GM03348 (cell line): ENCODE data around the gene HIPK2.
"Not testable (repeated sequence)": the region's sequence is repeated elsewhere in the genome, so short reads cannot be mapped to it uniquely, and the experiment has no call there.

Source experiments
- DNase-seq: peaks from one replicate; pipeline ENCODE4 v3.0.0; 2012; ENCODE audit warnings: low spot score

HIPK2 gene

DNA sequence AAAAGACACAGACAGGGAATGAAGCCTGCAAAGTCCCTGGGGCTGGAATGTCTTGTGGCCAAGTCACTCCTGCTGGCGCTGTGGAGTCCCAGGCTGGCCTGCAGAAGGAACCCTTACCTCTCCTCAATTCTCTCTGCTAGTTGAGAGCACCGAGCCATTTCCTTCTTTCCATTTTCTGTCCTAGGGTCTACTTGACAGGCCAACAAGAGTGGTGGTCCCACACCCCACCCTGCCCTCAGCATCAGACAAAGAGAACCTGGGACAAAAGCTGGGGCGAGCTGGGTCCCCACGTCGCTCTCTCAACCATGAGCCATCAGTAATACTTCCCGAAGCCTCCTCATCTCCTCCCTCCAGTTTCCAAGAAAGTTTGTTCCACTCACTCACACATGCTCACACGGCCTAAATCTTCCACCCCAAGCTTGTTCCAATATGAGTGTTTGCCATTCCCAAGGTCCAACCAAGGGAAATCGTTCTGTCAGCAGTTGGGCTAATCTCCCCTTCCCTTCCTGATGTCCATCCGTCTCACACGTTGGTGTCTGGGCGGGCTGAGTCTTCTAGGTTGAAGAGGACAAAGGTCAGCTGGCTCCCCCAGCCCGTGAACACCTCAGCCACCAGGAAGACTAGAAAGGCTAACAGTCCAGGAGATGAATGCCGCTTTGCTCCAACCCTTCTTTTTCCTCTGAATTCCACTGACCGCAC lies 210.0 kb downstream of the HIPK2 start:
- DNase-seq, result no peak

DNA sequence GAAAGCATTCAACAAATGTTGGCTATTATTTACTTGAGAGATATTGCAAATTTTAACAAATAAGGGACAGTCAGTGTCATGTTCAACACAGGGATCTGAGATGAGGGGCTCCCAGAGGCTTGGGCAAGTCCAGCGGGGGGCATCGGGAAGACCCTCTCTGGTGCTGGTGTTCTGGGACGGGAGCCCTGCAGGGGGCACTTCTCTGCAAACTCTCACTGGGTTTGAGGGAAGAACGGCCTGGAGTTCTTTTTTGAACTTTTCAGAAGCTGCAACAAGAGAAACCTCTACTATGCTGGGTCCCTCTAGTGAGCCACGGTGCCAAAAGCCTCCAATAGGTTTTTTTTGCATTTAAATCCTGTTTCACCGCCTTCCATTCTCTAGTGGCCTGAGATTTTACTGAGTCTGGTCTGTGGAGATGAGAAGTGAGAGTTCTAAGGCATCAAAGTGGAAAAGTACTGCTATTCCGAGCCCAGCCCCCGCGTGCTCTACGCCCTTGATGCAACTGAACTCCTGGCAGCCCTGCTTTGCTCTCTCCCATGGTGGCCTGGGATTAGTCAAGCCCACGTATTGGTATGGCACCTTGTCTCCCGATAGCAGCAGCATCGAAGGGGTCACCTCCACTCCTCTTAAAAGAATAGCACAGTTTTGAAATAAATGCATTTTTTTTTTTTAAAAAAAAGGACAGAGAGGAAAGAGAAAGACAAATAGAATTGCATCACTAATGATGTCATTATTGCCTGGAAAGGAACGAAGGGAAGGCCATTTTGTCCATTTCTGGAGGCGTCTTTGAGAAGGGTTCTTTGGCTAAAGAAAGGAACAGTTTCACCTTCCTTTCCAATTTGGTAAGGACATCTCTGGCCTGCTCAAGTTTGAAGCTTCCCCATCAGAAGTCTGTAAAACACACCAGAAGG lies 210.8 kb downstream of the HIPK2 start:
- no peak for DNase-seq

GRCh38 chr7:139566075-139566474 lies 211.7 kb downstream of the HIPK2 start:
- DNase-seq, result no peak

DNA sequence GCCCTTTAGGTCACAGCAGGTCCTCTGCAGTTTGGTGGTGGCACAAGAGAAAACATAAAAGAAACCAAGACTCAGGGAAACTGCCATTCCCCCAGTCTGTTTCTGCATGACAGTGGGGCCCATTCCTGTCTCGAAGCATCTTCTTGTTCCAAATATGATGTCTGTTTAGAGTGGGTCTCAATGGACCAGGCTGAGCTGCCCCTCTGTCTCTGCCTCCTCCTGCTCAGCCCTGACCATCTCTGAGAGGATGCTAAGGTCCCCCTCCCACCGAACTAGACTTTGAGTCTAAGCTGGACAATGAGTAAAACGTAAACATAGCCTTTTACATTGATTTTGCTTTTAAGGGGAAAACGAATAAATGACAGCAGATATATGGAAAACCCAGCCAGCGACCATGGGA lies 213.9 kb downstream of the HIPK2 start:
- DNase-seq, result no peak

- no peak for DNase-seq
These were observed 214.7 kb downstream of the HIPK2 start for GRCh38 chr7:139562961-139563565.

DNA sequence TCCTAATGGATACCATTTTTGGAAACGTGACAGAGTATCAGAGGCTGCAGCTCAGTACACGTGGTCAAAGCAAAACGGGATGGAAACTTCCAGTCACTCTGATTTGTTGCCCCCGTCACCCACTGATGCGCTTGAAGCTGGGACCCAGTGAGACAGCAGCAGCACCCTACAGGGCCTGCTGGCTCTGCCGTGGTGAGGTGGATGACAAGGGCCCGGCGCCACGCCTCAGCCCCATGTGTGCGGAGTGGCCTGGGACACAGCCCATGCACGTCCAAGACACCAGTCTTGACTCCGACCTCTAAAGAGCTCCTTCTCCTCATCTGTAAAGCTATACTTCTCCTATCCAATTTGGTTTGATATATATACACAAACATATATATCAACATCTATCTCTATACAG lies 215.3 kb downstream of the HIPK2 start:
- no peak for DNase-seq

- DNase-seq, result no peak
These were observed 217.1 kb downstream of the HIPK2 start for GRCh38 chr7:139560678-139561077.

DNA sequence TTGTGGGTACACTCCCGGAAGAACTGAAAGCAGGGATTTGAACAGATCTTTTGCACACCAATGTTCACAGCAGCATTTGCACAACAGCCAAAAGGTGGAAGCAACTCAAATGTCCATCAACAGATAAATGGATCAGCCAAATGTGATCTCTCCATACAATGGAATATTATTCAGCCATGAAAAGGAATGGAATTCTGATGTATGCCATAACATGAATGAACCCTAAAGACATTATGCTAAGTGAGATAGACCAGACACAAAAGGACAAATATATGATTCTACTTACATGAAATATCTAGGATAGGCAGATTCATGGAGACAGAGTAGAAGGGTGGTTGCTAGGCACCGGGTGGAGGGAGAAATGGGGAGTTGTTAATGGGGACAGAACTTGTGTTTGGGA lies 217.6 kb downstream of the HIPK2 start:
- no peak for DNase-seq

DNA sequence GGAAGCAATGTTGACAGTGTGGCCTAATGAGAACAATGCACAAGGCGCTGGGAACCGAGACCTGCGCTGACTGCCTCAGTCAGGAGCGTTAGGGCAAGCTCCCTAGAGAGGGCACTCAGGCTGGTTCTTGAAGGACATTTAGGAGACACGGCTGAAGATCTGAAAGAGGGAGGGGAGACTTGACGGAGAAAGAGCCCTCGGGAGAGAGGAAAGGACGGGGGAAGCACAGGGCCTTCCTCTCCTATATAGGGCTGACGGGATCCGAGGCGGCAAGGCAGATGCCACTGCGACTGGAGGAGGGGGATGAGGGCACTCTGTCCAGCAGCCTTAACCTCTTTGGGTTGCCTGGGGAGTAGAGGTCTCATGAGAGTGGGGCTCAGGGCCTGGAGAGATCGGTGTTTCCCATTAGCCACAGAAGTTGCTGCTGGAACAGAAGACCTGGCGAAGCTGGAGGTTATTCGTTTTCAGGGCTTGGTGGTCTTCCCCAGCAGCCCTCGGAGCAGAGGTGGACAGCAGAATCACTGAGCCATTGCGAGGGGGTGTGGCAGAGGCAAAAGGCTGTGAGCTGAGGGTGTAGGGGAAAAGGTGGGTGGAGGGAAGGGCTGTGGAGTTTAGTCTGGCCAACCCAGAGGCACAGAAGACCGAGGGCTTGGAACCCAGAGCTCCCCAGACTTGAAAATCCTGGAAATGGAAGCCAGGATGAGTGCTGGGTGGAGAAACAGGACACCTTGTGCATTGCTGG lies 218.3 kb downstream of the HIPK2 start:
- no peak for DNase-seq

DNA sequence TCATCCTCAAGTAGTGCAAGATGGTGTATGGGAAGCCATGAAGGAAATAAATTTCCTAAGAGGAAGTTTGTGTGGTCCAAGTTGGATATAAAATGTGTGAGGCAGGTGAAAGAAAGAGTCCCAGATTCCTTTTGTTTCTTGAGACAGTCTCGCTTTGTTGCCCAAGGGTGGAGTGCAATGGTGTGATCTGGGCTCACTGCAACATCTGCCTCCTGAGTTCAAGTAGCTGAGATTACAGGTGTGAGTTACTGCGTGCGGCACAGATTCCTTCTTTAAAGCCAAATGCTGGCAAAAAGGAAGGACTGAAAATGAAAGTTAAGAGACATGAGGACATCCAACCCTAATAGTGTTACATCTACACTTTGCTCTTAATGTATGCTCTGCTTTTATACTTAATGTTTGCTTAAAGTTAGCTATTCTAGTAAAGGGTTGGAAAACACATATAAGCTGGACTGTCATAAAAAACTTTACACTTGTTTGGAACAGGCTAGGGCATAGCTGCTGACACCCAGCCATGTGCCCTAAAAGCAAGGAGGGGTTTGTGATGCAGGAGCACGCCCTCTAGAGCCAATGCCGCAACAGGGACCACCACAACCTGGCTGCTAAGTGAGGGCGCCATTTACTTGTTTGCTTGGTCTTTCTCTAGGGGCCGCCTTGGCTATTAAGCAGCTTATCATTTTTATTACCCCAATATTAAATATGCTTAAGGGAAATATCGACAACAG lies 219.8 kb downstream of the HIPK2 start:
- no peak for DNase-seq

DNA sequence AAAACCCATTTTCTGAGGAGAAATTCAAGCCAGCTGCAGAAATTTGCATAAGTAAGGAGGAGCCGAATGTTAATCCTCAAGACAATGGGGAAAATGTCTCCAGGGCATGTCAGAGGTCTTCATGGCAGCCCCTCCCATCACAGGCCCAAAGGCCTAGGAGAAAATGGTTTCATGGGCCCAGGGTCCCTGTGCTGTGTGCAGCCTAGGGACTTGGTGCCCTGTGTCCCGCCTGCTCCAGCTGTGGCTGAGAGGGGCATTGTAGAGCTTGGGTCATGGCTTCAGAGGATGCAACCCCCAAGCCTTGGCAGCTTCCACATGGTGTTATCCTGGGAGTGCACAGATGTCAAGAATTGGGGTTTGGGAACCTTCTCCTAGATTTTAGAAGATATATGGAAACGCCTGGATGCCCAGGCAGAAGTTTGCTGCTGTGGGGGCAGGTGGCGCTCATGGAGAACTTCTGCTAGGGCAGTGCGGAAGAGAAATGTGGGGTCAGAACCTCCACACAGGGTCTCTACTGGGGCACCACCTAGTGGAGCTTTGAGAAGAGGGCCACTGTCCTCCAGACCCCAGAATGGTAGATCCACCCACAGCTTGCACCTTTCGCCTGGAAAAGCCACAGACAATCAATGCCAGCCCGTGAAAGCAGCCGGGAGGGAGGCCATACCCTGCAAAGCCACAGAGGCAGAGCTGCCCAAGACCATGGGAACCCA lies 223.7 kb downstream of the HIPK2 start:
- DNase-seq, result not testable (repeated sequence)

GRCh38 chr7:139548302-139549028 lies 229.3 kb downstream of the HIPK2 start:
- no peak for DNase-seq

GRCh38 chr7:139544645-139545044 lies 233.2 kb downstream of the HIPK2 start:
- DNase-seq, result no peak

GRCh38 chr7:139543801-139544603 lies 233.8 kb downstream of the HIPK2 start:
- no peak for DNase-seq

DNA sequence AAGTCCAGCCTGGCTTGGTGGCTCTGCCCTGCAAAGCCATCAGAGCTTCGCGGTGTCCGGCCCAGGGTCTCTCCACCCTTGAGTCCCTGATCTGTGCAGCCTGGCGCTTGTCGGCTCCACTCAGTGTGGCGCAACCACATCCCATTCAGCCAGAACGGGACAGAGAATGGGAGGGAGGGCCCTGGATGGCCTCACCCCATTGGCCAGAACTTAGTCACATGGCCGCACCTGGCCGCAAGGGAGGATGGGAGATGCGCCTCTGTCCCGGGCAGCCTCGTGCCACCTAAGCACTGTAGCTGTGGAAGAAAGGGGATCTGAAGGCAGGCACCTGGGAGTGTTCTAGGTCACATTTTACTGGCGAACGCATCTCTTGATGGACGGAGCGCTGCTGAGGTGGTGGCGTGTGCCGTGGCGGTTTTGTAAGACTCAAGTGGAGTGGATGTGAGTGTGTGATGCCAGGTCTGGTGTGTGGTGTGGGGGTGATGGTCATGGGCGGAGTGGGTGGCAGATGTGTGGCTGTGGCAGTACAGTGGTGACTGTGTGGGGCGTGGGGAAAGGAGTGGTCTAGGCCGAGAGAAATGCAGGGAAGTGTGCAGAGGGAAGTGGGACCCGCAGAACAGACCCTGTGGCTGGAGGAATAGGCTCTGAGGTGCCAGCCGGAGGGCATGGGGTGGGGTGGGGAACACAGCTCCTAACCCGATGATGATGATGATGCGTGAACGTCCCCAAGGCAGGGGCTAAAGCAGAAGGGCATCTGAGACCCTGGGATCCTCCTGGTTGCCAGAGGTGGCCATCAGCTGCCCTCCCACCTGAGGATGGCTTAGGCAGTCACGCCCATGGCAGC lies 235.3 kb downstream of the HIPK2 start:
- DNase-seq, result no peak

DNA sequence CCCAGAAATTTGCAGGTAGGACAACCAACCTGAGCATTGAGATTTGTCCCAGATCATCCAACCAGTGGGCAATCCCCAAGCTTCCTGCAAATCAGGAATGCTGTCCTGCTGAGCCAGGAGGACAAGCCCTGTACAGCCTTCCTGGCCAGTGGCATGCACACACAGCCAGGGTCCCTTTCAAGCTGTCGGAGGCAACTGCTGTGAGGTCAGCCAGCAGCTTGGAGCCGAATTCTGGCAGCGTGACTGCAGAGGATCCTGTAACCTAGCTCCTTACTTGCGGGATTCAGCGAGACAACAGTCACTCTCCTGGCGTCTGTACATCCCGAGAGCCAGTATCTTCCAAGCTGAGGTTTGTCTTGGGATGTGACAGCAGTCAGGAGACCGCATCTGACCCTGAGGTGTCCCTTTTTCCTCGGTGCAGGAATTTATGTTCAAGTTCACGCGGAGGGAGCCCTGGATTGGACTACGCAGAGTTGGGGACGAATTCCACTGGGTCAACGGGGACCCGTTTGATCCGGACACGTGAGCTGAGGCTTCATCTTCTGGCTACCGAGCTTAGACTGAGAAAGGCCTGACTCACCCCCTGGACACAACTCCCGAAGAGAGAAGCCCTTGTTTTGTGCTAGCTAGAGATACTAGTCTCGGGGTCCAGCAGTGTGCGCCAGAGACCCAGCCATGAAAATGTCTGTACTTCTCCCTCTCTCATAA lies 236.0 kb downstream of the HIPK2 start:
- DNase-seq, result no peak

GRCh38 chr7:139540203-139540602 lies 237.6 kb downstream of the HIPK2 start:
- DNase-seq, result no peak
